GM12878 (cell line): ENCODE data around the gene CENPE. TPM values are rescaled to one million over a fixed set of nuclear protein-coding genes. Genes with fewer than 3 reads are reported as not detected.

Experiments
- ATAC-seq: fragments of 200-7000 bp; cut with Tn5 transposase; 3 replicates; pipeline ENCODE4 v1.9.1; 2020; ENCODE audit warnings: mild to moderate bottlenecking, moderate library complexity
- BruUV-seq: library from RNA; stranded (reverse); fragments of 400-500 nt; replicated peaks from 2 replicates; lab custom pipeline; 2021; lab: Mats Ljungman, UMichigan
- CTCF ChIA-PET: fragments of 300-600 bp; sonication (Branson Sonifier 250); formaldehyde crosslinking; extraction: SDS; loops from one replicate; lab custom pipeline; 2021; ENCODE audit warnings: inconsistent platforms; lab: Yijun Ruan, JAX
- POLR2A ChIA-PET: fragments of 350-600 bp; formaldehyde crosslinking; extraction: SDS; loops from one replicate; lab custom pipeline; 2021; ENCODE audit warnings: inconsistent platforms; lab: Charles Lee
- RAD21 ChIA-PET: fragments of 300-600 bp; sonication (Branson Sonifier 250); formaldehyde crosslinking; loops from one replicate; lab custom pipeline; 2023; ENCODE audit warnings: antibody characterized with exemption; ENCODE audit not compliant: unreplicated experiment; lab: Charles Lee
- SMC1A ChIA-PET: fragments of 300-600 bp; sonication (Branson Sonifier 250); formaldehyde crosslinking; loops from one replicate; lab custom pipeline; 2023; ENCODE audit not compliant: unreplicated experiment, uncharacterized antibody; lab: Charles Lee
- DNase-seq: peaks from one replicate; pipeline ENCODE4 v3.0.0-alpha.2; 2011; ENCODE audit warnings: low read depth, low spot score
- FAIRE-seq: peaks from 3 replicates; lab custom pipeline; 2011; peaks lifted over from hg19 to GRCh38; lab: Jason Lieb, UNC
- H2AFZ ChIP-seq: 2 replicates; pipeline ENCODE4 v1.6.0; 2011; ENCODE audit warnings: low read depth, low read length, control low read depth; ENCODE audit not compliant: control insufficient read depth
- H3K27ac ChIP-seq: 2 replicates; pipeline ENCODE4 v1.5.1; 2011; ENCODE audit warnings: control low read depth; ENCODE audit not compliant: control insufficient read depth, insufficient read depth
- H3K27me3 ChIP-seq, 2 experiments: replicated peaks in 1 of 2; 2 replicates each; pipeline versions ENCODE4 v1.6.0 to v1.6.1; 2011; ENCODE audit warnings: low read length in 1 of 2; ENCODE audit not compliant: control insufficient read depth in 2 of 2, insufficient read depth in 2 of 2
- H3K36me3 ChIP-seq, 2 experiments: 2 replicates each; pipeline ENCODE4 v1.5.1; 2011; ENCODE audit warnings: low read length in 1 of 2; ENCODE audit not compliant: control insufficient read depth in 2 of 2, insufficient read depth in 2 of 2
- H3K4me1 ChIP-seq: 2 replicates; pipeline ENCODE4 v1.6.1; 2011; ENCODE audit warnings: mild to moderate bottlenecking, low read length, moderate library complexity, mixed read lengths; ENCODE audit not compliant: control insufficient read depth, insufficient read depth
- H3K4me2 ChIP-seq: 2 replicates; pipeline ENCODE4 v1.6.0; 2011; ENCODE audit warnings: control low read depth; ENCODE audit not compliant: control insufficient read depth, insufficient read depth
- H3K4me3 ChIP-seq: fragments of 200-600 bp; sonication (generic); 2 replicates; pipeline ENCODE4 v1.5.1; 2016
- H3K79me2 ChIP-seq: 2 replicates; pipeline ENCODE4 v1.6.0; 2011; ENCODE audit warnings: low read length; ENCODE audit not compliant: control insufficient read depth, insufficient read depth
- H3K9ac ChIP-seq: 2 replicates; pipeline ENCODE4 v1.8.0; 2011; ENCODE audit warnings: low read length, control low read depth, mixed read lengths; ENCODE audit not compliant: control insufficient read depth, insufficient read depth
- H3K9me3 ChIP-seq: replicated peaks from 3 replicates; pipeline ENCODE4 v1.5.1; 2011; ENCODE audit warnings: mild to moderate bottlenecking, low read length; ENCODE audit not compliant: control insufficient read depth, insufficient read depth
- H4K20me1 ChIP-seq: 2 replicates; pipeline ENCODE4 v1.6.0; 2011; ENCODE audit not compliant: control insufficient read depth, insufficient read depth
- CEBPB ChIP-seq, 2 experiments: fragments of 150-350 bp in 1 of 2; IDR thresholded peaks; 2 replicates each; pipeline ENCODE4 v1.6.1; 2012 to 2014; ENCODE audit warnings: low read depth in 2 of 2, low read length in 2 of 2, borderline replicate concordance in 1 of 2, inconsistent platforms in 1 of 2
- CHD1 ChIP-seq: IDR thresholded peaks from 2 replicates; pipeline ENCODE4 v1.6.1; 2012; ENCODE audit warnings: low read depth, low read length, improper control_type of control experiment
- RELB ChIP-seq: fragments of 450-650 bp; IDR thresholded peaks from 2 replicates; pipeline ENCODE4 v1.6.1; 2017; ENCODE audit warnings: low read depth, mild to moderate bottlenecking, moderate library complexity
- SPI1 ChIP-seq: IDR thresholded peaks from 2 replicates; pipeline ENCODE4 v1.6.1; 2011; ENCODE audit warnings: low read depth, mild to moderate bottlenecking, low read length, moderate library complexity, borderline replicate concordance; ENCODE audit not compliant: insufficient read depth
- YY1 ChIP-seq: IDR thresholded peaks from 2 replicates; pipeline ENCODE4 v1.6.1; 2011; ENCODE audit warnings: low read depth, mild to moderate bottlenecking, low read length
- WGBS: methylation state at CpG from one replicate; pipeline ENCODE4 v1.1.6; 2016; ENCODE audit warnings: low lambda C conversion rate; ENCODE audit not compliant: insufficient replicate concordance, insufficient coverage; ENCODE audit errors: missing lambda C conversion rate; 5-methylcytosine and 5-hydroxymethylcytosine counted together
- in situ Hi-C: fragments of 300-500 bp; cut with MboI; formaldehyde crosslinking; loops from 9 replicates; pipeline ENCODE4 v1.14.3; 2018; ENCODE audit warnings: mixed read lengths
- intact Hi-C: fragments of 100-400 bp; cut with micrococcal nuclease; formaldehyde crosslinking; loops from one replicate; pipeline ENCODE4 v1.14.2; 2022; ENCODE audit not compliant: unreplicated experiment
- polyA plus RNA-seq, 11 experiments: library from polyadenylated mRNA; depleted of rRNA in 4 of 11; unstranded in 6 of 11; stranded (reverse) in 5 of 11; fragments of >200 nt; fragmentation: Nextera tagmentation in 4 of 11; fragmentation: Illumina TruSeq in 1 of 11; extraction: Ambion mirVana in 4 of 11; extraction: Trizol in 1 of 11; gene quantifications; 1 replicate in 1 of 11; 2 replicates in 10 of 11; pipeline versions ENCODE4 v1.2.1 to v1.2.3, GENCODE V29; 2011 to 2016; ENCODE audit warnings: inconsistent platforms in 2 of 11, missing spikeins in 2 of 11, low read depth in 1 of 11
- total RNA-seq, 4 experiments: library from RNA; depleted of rRNA in 3 of 4; stranded (reverse); fragments of >200 nt in 3 of 4; fragmentation: Illumina TruSeq in 1 of 4; extraction: Trizol in 1 of 4; gene quantifications; 2 replicates each; pipeline versions ENCODE4 v1.2.1 to v1.2.3, GENCODE V29; 2013 to 2021

The CENPE gene
- total and polyA plus RNA-seq, 10 of the 15 experiments (the other 5 are each of a cell fraction or from before 2014, with no cell fraction given), result 10.2 to 53.6 (median 25.2) TPM

- RAD21 ChIA-PET, result no interaction called here
- Histone ChIP-seq H3K27ac (no peak overlapping the region), H3K27me3 (no peaks in the 10 kb centered on the region), H3K79me2 (no peaks in the 10 kb centered on the region), H3K4me2 (no peak overlapping the region), H3K36me3 (peaks cover 5 to 15% of the 10 kb centered on the region in 2 experiments), H3K4me1 (0 out of 2 replicates have a peak, but pooled peaks cover 3% of the 10 kb centered on the region), H2AFZ (no peak overlapping the region), H3K9ac (no peak overlapping the region), H3K9me3 (no peaks in the 10 kb centered on the region), H4K20me1 (no peaks in the 10 kb centered on the region), H3K4me3 (no peak overlapping the region)
- TF ChIP-seq RELB (no peak), CHD1 (no peak), SPI1 (peak; percentile 52; the same call in 1 of the 2 replicates), CEBPB (IDR thresholded peaks at IDR 0.05; ENCODE audit: borderline replicate concordance in 1 of 2, low read depth in 2 of 2, low read length in 2 of 2) (no peak), YY1 (no peak)
- CTCF ChIA-PET, result interaction anchor here (1.5 kb wide), 1 partner anchor 13 kb away, joined by 3 read pairs; no protein-coding TSS in a partner anchor
- ATAC-seq (no peak), FAIRE-seq (no peak), DNase-seq (no peak)
- BruUV-seq, result TSS peak; percentile 63
- intact Hi-C loops, result no loop called here
- in situ Hi-C loops, result no loop called here
- POLR2A ChIA-PET, result no interaction called here
- WGBS, result 84% methylated on average over 4 of the region's 4 CpGs
- SMC1A ChIA-PET, result interaction anchor here (0.6 to 1.1 kb wide), 4 partner anchors 11 to 747 kb away, joined by 3 read pairs; no protein-coding TSS in a partner anchor
These were observed 53.2 kb downstream of the CENPE start for GRCh38 chr4:103144926-103145325.
